Activated CD4-positive, alpha-beta memory T cell treated with anti-CD3 and anti-CD28 coated beads, Interleukin-2, amount 10 ng/mL, durations not matched to agents 7 days and 5 days (primary cell): ENCODE data around the gene SCGB3A2. TPM values are rescaled to one million over a fixed set of nuclear protein-coding genes. Genes with fewer than 3 reads are reported as not detected.

ENCODE experiments used
- CTCF ChIA-PET: fragments of 350-600 bp; sonication (Branson Sonifier 250); formaldehyde crosslinking; loops from one replicate; lab custom pipeline; 2021; ENCODE audit warnings: antibody characterized with exemption, inconsistent platforms; lab: Charles Lee
- POLR2A ChIA-PET: fragments of 350-600 bp; sonication (Branson Sonifier 250); formaldehyde crosslinking; loops from one replicate; lab custom pipeline; 2021; ENCODE audit warnings: antibody characterized with exemption; lab: Charles Lee
- DNase-seq: peaks from one replicate; pipeline ENCODE4 v3.0.0-alpha.2; 2020
- H3K27ac Mint-ChIP-seq: one replicate; pipeline ENCODE4 v1.8.0; 2021; ENCODE audit warnings: mild to moderate bottlenecking, mixed read lengths
- H3K27me3 Mint-ChIP-seq: one replicate; pipeline ENCODE4 v1.8.0; 2021; ENCODE audit warnings: mixed read lengths
- H3K36me3 Mint-ChIP-seq: one replicate; pipeline ENCODE4 v1.8.0; 2021; ENCODE audit warnings: low read depth, mixed read lengths
- H3K4me1 Mint-ChIP-seq: one replicate; pipeline ENCODE4 v1.8.0; 2021; ENCODE audit warnings: mixed read lengths
- H3K4me3 Mint-ChIP-seq: one replicate; pipeline ENCODE4 v1.8.0; 2021; ENCODE audit warnings: mild to moderate bottlenecking, mixed read lengths
- H3K9me3 Mint-ChIP-seq: one replicate; pipeline ENCODE4 v1.8.0; 2021; ENCODE audit warnings: mixed read lengths
- total RNA-seq, 2 experiments: library from RNA; stranded (reverse); gene quantifications; one replicate each; pipeline ENCODE4 v1.2.3, GENCODE V29; 2021

SCGB3A2 gene, protein sequence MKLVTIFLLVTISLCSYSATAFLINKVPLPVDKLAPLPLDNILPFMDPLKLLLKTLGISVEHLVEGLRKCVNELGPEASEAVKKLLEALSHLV
- not detected for total RNA-seq

DNA sequence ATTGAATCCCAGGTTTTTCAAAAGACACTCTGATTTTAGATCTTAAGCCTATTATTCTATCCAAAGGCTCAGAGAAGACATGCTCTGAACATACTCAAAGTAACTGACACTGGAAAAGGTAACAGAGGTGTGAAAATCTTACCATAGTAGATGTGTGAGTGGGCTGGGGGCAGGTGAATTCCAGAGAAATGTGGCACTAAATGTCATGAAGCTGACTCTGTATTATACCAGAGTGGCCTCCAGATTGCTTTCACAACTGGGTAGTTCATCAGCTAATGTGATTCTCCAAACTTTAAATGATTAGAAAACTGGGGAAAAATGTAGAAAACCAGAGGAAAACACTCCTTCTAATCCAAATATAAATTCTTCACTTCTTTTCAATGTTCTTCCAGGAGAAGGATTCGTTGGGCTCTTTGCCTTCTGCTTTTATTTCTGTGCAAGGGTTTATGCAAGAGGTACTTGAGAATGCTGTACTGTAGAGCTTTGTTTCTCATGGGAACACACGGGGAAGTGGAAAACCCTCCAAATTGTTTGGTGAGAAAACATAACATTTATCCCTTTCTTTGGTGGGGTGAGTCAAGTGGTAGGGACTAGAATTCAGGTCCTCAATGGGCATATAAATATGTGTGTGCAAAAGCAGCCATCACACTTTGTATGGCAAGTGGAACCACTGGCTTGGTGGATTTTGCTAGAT lies at the start of gene SCGB3A2:
Gene SCGB3A2 (plus strand): TSS at position 646 of the 694 bp plus-strand sequence. CDS start 93 bp downstream, outside the sequence.
- Mint-ChIP-seq H3K36me3 (no peaks in the 10 kb centered on the region), H3K27ac (no peak within 1 kb of the TSS), H3K27me3 (no peaks in the 10 kb centered on the region), H3K4me3 (no peak within 1 kb of the TSS), H3K9me3 (no peaks in the 10 kb centered on the region), H3K4me1 (no peaks in the 10 kb centered on the region)
- ChIA-PET CTCF (interaction anchor here (2.3 kb wide), 1 partner anchor 20 kb away, joined by 6 read pairs; no protein-coding TSS in a partner anchor), POLR2A (no interaction called here)
- DNase-seq = no peak

DNA sequence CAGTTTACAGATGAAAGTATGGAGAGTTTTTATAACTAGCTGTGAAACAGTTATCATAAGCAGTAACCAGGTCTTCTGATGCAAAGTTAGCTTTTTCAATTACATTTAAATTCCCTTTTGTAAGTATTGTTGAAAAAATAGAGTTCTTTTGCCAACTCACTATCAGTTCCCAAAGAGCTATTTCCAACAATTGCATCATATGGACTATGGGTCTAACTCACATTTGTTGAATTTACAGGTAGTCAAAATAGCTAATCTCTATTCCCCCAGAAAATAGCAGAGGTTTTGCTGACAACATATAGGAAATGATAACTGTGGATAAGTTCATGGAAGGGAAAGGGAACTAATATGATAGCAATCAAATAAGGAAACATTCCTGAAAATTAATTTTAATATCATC lies 48.5 kb upstream of the SCGB3A2 start:
- Mint-ChIP-seq H3K9me3 (no peaks in the 10 kb centered on the region), H3K4me3 (no peak overlapping the region), H3K36me3 (no peaks in the 10 kb centered on the region), H3K27ac (no peak overlapping the region), H3K4me1 (no peaks in the 10 kb centered on the region), H3K27me3 (no peaks in the 10 kb centered on the region)
- ChIA-PET POLR2A (no interaction called here), CTCF (no interaction called here)
- DNase-seq = no peak

DNA sequence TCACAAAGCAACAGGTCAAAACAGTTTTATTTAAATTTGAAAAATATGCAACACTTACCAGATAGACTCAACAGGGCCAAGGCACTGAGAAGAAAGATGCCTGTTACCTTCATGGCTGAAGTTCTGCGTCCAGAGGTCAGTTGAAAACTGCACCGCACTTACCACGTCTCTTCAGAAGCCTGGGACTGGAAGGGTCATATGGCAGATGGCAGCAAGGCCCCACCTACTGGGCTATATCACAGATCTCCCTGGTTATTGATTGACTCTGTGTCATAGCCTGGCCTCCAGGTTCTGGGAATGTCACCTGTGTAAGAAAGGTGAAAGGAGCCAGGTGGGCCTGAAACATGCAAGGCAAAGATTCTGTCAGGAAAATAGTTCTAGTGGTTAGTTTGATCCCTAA lies 47.0 kb upstream of the SCGB3A2 start, which contains the start of gene SPINK1:
Gene SPINK1 (minus strand): TSS at position 207 of the 400 bp plus-strand sequence. CDS start 94 bp downstream, at position 113.
- no peak for DNase-seq
- Mint-ChIP-seq H3K4me1 (no peaks in the 10 kb centered on the region), H3K9me3 (no peaks in the 10 kb centered on the region), H3K27ac (no peak within 1 kb of the TSS), H3K27me3 (no peaks in the 10 kb centered on the region), H3K4me3 (no peak within 1 kb of the TSS), H3K36me3 (no peaks in the 10 kb centered on the region)
- ChIA-PET CTCF (no interaction called here), POLR2A (no interaction called here)

DNA sequence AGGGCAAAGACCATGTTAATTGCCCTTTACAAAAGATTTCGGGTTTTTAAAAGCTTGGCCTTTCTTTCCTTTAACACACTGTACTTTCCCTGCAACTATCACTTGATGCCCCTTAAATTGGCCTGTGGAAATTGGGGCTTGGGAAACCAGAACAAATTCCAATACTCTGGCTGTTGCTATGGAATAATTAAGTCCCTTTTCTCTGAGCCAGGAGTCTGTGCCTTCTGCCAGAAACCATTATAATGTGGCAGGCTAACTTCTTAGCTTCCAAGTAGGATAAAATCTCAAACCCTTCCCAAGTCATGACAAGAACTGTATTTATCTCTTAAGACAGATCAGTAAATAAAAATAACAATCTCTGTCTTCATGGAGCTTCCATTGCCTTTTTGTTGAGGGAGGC lies 46.0 kb upstream of the SCGB3A2 start:
- POLR2A ChIA-PET = no interaction called here
- no peak overlapping the region for H3K27ac Mint-ChIP-seq
- H3K27me3 Mint-ChIP-seq = no peaks in the 10 kb centered on the region
- H3K4me1 Mint-ChIP-seq = no peaks in the 10 kb centered on the region
- H3K9me3 Mint-ChIP-seq = no peaks in the 10 kb centered on the region
- CTCF ChIA-PET = no interaction called here
- no peak overlapping the region for H3K4me3 Mint-ChIP-seq
- H3K36me3 Mint-ChIP-seq = no peaks in the 10 kb centered on the region
- no peak for DNase-seq

DNA sequence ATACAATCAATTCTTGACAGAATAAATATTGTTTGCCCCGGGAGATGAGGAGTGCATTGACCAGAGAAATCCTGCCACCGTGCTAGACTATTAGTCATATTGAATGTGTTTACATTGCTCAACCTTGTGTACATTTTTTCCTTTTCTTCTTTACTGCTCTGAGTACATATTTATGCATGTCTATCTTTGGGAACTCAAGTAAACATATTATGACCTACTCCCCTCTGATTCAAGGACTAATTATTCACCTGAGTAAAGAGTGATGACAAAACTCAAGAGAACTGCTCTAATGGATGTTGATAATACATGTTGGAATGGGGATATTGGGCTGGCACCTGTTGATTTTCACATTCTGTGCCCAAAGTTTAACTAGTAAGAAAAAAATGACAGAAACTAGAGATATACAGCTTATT lies 43.1 kb upstream of the SCGB3A2 start:
- H3K36me3 Mint-ChIP-seq = no peaks in the 10 kb centered on the region
- no peak overlapping the region for H3K27ac Mint-ChIP-seq
- H3K27me3 Mint-ChIP-seq = no peaks in the 10 kb centered on the region
- H3K4me1 Mint-ChIP-seq = no peaks in the 10 kb centered on the region
- H3K4me3 Mint-ChIP-seq = no peak overlapping the region
- ChIA-PET POLR2A (no interaction called here), CTCF (no interaction called here)
- no peak for DNase-seq
- no peaks in the 10 kb centered on the region for H3K9me3 Mint-ChIP-seq

DNA sequence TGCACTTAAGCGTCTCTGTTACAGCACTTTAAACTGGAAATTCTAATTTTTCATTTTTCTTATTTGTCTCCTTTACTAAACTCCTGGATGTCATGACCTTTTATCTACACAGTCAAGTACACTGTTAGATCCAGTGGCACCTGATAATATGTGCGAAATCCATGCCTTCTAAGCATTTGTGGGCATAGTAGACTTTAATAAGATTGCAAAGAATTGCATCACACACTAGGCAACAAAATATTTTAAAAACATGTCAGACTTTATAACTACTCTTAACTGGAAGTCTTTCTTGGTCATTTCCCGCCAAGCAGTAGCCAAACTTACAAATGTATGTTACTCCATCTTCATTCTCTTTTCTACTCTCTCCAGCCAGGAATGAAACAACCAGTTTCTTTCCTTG lies 42.1 kb upstream of the SCGB3A2 start:
- Mint-ChIP-seq H3K36me3 (no peaks in the 10 kb centered on the region), H3K4me1 (no peaks in the 10 kb centered on the region), H3K4me3 (no peak overlapping the region), H3K9me3 (no peaks in the 10 kb centered on the region), H3K27me3 (no peaks in the 10 kb centered on the region), H3K27ac (no peak overlapping the region)
- no peak for DNase-seq
- CTCF ChIA-PET = no interaction called here
- POLR2A ChIA-PET = no interaction called here

DNA sequence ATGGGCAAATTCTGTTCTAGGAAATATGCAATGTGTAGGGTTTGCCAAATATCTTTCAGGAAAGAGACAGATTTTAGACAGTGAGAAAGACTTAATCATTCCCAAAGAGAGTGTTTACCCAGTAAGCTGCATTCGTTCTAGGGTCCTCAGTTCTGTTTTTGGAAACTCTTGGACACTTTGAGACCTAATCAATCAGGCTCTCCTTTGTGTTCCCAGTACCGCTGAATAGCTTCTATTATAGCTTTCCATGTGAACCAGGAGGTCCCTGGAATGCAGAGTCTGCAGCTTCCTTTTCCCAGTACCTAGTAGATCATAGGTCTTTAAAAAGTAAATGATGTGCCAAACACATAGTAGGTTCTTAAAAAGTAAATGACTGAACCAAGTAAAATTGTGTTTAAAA lies 35.6 kb upstream of the SCGB3A2 start:
- no peaks in the 10 kb centered on the region for H3K9me3 Mint-ChIP-seq
- no peak for DNase-seq
- no peaks in the 10 kb centered on the region for H3K36me3 Mint-ChIP-seq
- no peaks in the 10 kb centered on the region for H3K4me1 Mint-ChIP-seq
- H3K4me3 Mint-ChIP-seq = no peak overlapping the region
- H3K27me3 Mint-ChIP-seq = no peaks in the 10 kb centered on the region
- CTCF ChIA-PET = no interaction called here
- POLR2A ChIA-PET = no interaction called here
- H3K27ac Mint-ChIP-seq = no peak overlapping the region

DNA sequence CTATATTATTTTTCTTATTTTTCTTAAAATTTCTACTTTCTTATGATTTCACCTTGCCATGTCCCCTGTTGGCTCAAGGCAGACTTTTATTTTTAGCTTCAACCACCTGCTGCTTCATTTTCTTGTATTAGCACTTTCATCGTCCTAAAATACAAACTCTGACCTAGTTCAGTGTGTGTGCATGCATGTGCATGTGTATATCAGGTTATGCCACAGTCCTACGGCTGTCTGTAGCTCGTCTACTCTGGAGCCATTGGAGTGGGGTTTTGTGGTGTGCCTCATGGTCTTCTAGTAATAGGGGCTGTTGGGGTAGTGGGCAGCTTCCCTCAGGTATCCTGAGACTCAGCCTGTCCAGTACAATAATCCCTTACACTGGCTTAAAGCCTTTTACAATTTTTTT lies 33.7 kb upstream of the SCGB3A2 start:
- Mint-ChIP-seq H3K27ac (no peak overlapping the region), H3K4me1 (no peaks in the 10 kb centered on the region), H3K9me3 (no peaks in the 10 kb centered on the region), H3K36me3 (no peaks in the 10 kb centered on the region), H3K27me3 (no peaks in the 10 kb centered on the region), H3K4me3 (no peak overlapping the region)
- CTCF ChIA-PET = no interaction called here
- POLR2A ChIA-PET = no interaction called here
- DNase-seq = no peak

DNA sequence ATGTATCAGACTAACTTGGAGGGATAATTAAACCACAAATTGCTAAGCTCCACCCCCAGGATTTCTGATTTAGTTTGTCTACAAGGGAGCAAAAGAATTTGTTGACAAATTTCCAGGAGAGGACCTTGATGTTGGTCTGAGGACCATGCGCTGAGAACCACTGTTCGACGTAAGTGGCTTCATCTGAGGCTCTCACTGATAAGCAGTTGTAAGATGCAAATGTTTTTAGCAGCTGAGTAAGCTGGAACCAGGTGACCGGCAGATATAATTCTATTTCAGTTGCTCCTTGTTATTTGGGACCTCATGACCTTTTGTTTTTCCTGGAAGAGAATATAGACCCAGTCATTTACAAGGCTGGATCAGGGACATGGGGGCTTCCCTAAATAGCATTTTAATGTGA lies 32.9 kb upstream of the SCGB3A2 start:
- POLR2A ChIA-PET = no interaction called here
- H3K4me1 Mint-ChIP-seq = no peaks in the 10 kb centered on the region
- DNase-seq = no peak
- no peaks in the 10 kb centered on the region for H3K27me3 Mint-ChIP-seq
- H3K36me3 Mint-ChIP-seq = no peaks in the 10 kb centered on the region
- no peaks in the 10 kb centered on the region for H3K9me3 Mint-ChIP-seq
- H3K27ac Mint-ChIP-seq = no peak overlapping the region
- CTCF ChIA-PET = no interaction called here
- H3K4me3 Mint-ChIP-seq = no peak overlapping the region

DNA sequence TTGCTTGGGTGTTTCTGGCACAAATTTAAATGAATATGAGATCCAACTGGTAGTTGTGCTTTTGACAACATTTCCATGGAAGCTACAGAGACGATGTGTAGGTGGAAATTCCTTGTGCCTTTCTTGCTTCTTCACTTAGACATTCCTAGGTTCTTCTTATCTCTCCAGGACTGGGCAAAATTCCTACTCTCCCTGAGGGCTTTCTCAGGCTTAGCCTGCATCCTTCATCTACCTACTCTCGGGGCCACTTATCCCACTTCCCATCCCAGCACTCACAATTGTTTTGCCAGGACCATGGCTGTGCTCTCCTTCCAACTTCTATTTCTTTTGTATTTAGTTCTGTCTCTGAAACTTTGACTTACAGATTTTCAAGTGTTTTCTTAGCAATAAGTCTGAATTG lies 29.3 kb upstream of the SCGB3A2 start:
- POLR2A ChIA-PET = no interaction called here
- no peaks in the 10 kb centered on the region for H3K36me3 Mint-ChIP-seq
- H3K4me1 Mint-ChIP-seq = no peaks in the 10 kb centered on the region
- DNase-seq = no peak
- H3K27ac Mint-ChIP-seq = no peak overlapping the region
- CTCF ChIA-PET = no interaction called here
- no peak overlapping the region for H3K4me3 Mint-ChIP-seq
- H3K27me3 Mint-ChIP-seq = peaks cover 4% of the 10 kb centered on the region
- no peaks in the 10 kb centered on the region for H3K9me3 Mint-ChIP-seq

DNA sequence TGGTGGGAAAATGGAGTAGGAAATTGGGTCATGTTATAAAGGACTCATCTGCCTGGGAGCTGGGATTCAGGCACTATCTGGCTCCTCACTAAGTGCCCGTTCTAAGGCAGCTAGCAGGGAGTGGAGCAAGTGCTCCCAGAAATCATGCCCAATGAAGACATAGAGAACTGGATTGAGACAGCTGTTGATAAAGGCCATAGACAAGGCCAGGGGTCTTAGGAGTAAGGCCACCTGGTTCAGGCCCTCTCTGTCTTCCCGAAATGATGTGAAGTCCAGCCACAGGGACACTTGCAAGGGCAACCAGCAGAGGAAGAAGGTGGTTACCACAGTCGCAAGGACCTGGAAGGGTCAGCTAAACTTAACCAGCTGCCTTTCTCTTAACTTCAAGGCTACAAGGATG lies 26.9 kb upstream of the SCGB3A2 start:
- CTCF ChIA-PET = no interaction called here
- Mint-ChIP-seq H3K4me1 (no peaks in the 10 kb centered on the region), H3K4me3 (no peak overlapping the region), H3K27ac (no peak overlapping the region), H3K27me3 (peaks cover 4% of the 10 kb centered on the region), H3K9me3 (no peaks in the 10 kb centered on the region), H3K36me3 (no peaks in the 10 kb centered on the region)
- no peak for DNase-seq
- POLR2A ChIA-PET = no interaction called here

DNA sequence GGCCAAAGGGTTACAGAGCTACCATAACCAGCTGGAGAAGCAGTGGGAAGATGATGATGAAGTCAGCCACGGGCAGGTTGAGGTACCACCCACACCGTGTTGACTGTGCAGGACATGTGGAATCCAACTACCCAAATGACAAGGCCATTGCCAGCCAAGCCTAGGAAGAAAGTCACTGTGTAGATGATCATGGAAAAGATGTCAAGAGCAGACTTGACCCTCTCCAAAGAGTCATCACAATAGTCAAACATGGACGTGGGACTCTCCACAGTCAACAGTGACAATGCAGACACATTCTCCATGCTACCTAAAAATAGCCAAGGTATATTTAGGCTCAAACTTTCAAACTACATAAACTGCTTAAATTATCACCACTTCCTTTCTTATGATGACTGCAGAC lies 26.1 kb upstream of the SCGB3A2 start:
- POLR2A ChIA-PET = no interaction called here
- Mint-ChIP-seq H3K27me3 (peaks cover 4% of the 10 kb centered on the region), H3K4me1 (no peaks in the 10 kb centered on the region), H3K4me3 (no peak overlapping the region), H3K9me3 (no peaks in the 10 kb centered on the region), H3K27ac (no peak overlapping the region), H3K36me3 (no peaks in the 10 kb centered on the region)
- no peak for DNase-seq
- CTCF ChIA-PET = no interaction called here

DNA sequence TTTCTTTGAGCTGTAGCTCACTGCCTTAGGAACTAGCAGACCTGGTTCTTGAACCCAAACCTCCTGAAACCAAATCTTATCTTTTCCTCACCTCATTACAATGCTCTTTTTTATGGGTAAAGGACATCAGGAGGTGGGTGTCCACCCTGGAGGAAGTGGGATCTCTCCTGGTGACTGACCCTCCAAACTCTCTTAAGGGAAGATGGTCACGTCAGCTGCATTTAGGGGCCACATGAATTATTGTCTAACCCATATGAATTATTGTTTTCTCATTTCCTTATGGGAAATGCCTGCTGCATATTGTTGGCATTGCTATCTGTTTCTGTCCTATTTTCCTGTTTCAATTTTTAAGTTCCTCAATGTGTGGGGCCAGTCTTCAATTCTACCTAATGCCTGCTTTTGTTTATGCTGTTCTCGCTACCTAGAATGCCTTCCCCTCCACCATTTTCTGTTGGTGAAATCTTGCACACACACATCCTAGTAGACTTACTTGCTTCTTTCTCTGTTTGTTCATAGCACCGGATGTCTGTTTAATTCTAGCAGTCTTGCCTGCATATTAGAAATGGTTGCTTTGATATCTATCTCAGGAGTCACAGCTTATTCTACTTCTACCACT lies 25.0 kb upstream of the SCGB3A2 start:
- Mint-ChIP-seq H3K27ac (no peak overlapping the region), H3K36me3 (no peaks in the 10 kb centered on the region), H3K27me3 (peaks cover 4% of the 10 kb centered on the region), H3K4me3 (no peak overlapping the region), H3K9me3 (no peaks in the 10 kb centered on the region), H3K4me1 (no peaks in the 10 kb centered on the region)
- ChIA-PET POLR2A (no interaction called here), CTCF (no interaction called here)
- no peak for DNase-seq

DNA sequence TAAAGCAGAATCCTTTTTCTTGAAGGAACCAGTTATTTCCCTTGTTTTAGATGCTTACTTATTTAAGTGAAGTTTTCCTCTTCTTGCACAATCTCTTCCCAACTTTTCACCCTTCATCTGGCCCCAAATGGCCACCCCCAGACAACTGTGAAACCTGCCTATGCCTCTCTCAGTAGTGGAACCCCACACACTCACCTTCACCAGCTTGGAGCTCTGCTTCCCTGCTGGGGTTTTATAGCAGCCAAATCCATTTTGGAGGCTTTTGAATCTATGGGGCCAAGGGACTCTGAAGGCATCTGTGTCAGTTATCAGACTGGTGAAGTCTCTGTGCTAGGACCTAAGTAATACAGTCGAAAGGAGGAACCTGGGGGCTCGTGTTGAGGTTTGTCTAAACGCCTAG lies 24.2 kb upstream of the SCGB3A2 start:
- Mint-ChIP-seq H3K9me3 (no peaks in the 10 kb centered on the region), H3K27me3 (peaks cover 4% of the 10 kb centered on the region), H3K36me3 (no peaks in the 10 kb centered on the region), H3K27ac (no peak overlapping the region), H3K4me3 (no peak overlapping the region), H3K4me1 (no peaks in the 10 kb centered on the region)
- ChIA-PET POLR2A (no interaction called here), CTCF (no interaction called here)
- DNase-seq = no peak
